AG04450 (cell line): ENCODE results near the gene GLB1L. TPM values are rescaled to one million over a fixed set of nuclear protein-coding genes. Genes with fewer than 3 reads are reported as not detected.
A peak's percentile ranks its signal among the peaks of the same experiment; 100 is the strongest.

ENCODE experiments used
- CTCF ChIA-PET: fragments of 300-600, 350-600 bp; formaldehyde crosslinking; extraction: SDS; loops from one replicate; lab custom pipeline; 2022; ENCODE audit warnings: antibody characterized with exemption, inconsistent platforms; lab: Charles Lee
- POLR2A ChIA-PET: fragments of 350-600 bp; formaldehyde crosslinking; extraction: SDS; loops from one replicate; lab custom pipeline; 2021; ENCODE audit warnings: antibody characterized with exemption, inconsistent platforms; lab: Yijun Ruan, JAX
- DNase-seq: peaks from one replicate; pipeline ENCODE4 v3.0.0-alpha.2; 2011; ENCODE audit warnings: low read depth, low spot score
- H3K27ac ChIP-seq: one replicate; pipeline ENCODE4 v1.5.1; 2012; ENCODE audit warnings: low read depth, low read length, control low read depth
- H3K27me3 ChIP-seq: one replicate; pipeline ENCODE4 v1.6.0; 2012; ENCODE audit warnings: low read length; ENCODE audit not compliant: control insufficient read depth, insufficient read depth
- H3K4me3 ChIP-seq: 2 replicates; pipeline ENCODE4 v1.5.1; 2011; ENCODE audit warnings: mild to moderate bottlenecking, low read depth, low read length, control low read depth
- H3K9me3 ChIP-seq: 2 replicates; pipeline ENCODE4 v1.5.1; 2012; ENCODE audit warnings: low read length; ENCODE audit not compliant: control insufficient read depth, insufficient read depth
- polyA plus RNA-seq: library from polyadenylated mRNA; depleted of rRNA; stranded (reverse); fragments of >200 nt; gene quantifications from 2 replicates; pipeline ENCODE4 v1.2.3, GENCODE V29; 2011
- TF ChIP-seq, protein P1 (sequence below): IDR thresholded peaks from 2 replicates; pipeline ENCODE4 v1.5.1; 2011; ENCODE audit warnings: low read depth, low read length, control low read depth, inconsistent platforms

Gene GLB1L
- polyA plus RNA-seq, 1 experiment = 9.6 TPM

DNA sequence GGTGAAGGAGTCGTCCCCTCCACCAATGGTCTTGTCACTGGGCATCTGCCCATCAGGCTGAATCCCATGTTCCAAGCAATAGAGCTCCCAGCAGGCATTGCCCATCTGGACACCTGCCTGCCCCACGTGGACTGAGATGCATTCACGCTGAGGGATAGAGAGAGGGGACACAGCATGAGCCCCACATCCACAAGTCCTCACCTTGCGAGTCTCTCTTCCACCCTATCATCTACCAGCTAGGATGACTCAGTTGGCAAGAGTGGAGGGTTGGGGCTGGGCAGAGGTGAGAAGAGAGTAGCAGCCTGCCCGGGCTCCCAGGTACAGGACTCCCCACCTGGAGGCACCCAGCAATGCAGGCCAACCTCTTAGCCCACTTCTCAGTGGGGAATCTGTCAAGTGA is 6.8 kb upstream of the GLB1L start:
- no peak for DNase-seq
- Histone ChIP-seq H3K9me3 (no peaks in the 10 kb centered on the region), H3K27ac (no peak overlapping the region), H3K4me3 (no peak overlapping the region), H3K27me3 (peaks cover 14% of the 10 kb centered on the region)
- TF ChIP-seq, protein P1, sequence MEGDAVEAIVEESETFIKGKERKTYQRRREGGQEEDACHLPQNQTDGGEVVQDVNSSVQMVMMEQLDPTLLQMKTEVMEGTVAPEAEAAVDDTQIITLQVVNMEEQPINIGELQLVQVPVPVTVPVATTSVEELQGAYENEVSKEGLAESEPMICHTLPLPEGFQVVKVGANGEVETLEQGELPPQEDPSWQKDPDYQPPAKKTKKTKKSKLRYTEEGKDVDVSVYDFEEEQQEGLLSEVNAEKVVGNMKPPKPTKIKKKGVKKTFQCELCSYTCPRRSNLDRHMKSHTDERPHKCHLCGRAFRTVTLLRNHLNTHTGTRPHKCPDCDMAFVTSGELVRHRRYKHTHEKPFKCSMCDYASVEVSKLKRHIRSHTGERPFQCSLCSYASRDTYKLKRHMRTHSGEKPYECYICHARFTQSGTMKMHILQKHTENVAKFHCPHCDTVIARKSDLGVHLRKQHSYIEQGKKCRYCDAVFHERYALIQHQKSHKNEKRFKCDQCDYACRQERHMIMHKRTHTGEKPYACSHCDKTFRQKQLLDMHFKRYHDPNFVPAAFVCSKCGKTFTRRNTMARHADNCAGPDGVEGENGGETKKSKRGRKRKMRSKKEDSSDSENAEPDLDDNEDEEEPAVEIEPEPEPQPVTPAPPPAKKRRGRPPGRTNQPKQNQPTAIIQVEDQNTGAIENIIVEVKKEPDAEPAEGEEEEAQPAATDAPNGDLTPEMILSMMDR = no peak
- ChIA-PET CTCF (interaction anchor here (0.9 to 3.3 kb wide), 4 partner anchors 26 to 47 kb away, joined by 3 to 19 read pairs (median 14); partner anchors contain the start of gene DNAJB2), POLR2A (interaction anchor here (1.0 kb wide), 1 partner anchor 45 kb away, joined by 4 read pairs; no protein-coding TSS in a partner anchor)

DNA sequence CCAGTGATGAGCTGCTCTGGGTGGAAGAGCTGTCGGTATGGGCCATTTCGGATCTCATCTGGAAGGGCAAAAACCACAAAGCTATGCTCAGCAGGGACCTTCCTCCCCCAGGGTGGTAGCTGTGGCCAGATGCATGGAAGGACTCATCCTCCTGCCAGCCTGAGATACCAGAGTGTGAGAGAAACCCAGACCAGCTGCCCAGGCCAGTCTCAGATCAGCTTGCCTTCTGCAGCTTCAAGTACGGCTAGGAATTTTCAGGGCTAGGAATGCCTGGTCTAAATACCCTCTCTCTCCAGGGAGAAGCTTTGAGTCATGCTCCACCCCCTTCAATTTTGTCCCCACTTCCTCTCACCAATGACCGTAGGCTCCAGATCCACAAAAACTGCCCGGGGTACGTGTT is 6.4 kb upstream of the GLB1L start:
- Histone ChIP-seq H3K4me3 (no peak overlapping the region), H3K27me3 (peaks cover 14% of the 10 kb centered on the region), H3K9me3 (no peaks in the 10 kb centered on the region), H3K27ac (no peak overlapping the region)
- ChIA-PET CTCF (interaction anchor here (0.9 to 3.3 kb wide), 4 partner anchors 26 to 48 kb away, joined by 3 to 19 read pairs (median 14); partner anchors contain the start of gene DNAJB2), POLR2A (no interaction called here)
- DNase-seq = no peak
- TF ChIP-seq, protein P1 = no peak

DNA sequence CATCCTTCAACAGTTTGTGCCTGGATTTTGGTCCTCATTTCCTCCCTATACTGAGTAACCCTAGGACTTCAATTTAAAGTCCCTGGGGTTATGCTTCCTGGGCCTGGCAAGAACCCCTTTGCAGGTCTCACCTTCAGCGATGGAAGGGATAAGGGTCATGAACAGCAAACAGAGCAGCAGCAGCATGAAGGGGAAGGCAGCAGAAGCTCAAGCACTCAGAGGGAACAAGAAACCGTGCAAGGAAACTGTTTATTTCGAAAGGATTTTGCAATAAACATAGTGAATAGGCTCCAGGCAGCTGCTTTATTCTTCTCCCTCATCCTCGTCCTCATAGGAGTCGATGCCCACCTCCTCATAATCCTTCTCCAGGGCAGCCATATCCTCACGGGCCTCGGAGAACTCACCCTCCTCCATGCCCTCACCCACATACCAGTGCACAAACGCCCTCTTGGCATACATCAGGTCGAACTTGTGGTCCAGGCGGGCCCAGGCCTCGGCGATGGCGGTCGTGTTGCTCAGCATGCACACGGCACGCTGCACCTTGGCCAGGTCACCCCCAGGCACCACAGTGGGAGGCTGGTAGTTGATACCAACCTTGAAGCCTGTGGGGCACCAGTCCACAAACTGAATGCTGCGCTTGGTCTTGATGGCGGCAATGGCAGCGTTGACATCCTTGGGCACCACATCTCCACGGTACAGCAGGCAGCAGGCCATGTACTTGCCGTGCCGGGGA is 5.0 kb upstream of the GLB1L start:
- TF ChIP-seq, protein P1 = no peak
- POLR2A ChIA-PET = interaction anchor here (0.6 to 1.6 kb wide), 5 partner anchors 29 to 178 kb away, joined by 3 to 9 read pairs (median 5); partner anchors contain the start of genes ABCB6 and DNAJB2

DNA sequence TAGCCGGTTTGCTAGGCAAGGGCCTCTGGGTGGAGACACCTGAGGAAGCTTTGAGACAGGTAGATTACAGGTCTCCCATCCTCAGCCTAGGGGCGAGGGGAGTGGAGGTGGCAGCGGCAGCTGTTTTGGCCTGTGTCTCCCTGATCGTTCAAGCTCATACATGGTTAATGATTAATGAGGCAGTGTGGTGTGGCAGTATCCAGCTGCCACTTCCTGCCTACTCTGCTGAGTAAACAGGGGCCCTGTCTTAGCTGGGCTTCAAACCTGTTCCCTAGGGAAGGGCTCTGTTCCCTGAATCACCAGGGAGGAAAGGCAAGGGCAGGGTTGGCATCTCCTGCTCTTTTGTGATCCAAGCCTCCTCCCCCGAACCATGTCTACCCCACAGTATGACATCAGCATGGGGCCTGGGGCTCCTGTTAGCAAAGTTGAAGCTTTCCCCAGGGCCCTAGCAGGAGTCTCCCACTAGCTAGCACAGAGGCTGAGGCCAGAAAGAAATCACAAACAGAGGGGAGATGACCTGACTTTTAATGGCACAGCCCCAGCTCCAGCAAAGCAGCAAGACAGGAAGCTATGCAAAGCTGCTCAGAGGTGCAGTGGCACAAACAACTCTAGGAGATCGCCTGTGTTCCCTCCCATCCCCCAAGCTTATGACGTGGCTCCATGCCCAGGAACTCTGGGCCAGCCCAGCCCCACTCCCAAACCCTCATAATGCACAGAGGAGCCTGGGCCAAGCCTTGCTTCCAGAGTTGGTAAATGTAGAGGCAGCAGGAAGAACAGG is 4.1 kb upstream of the GLB1L start:
- no peak overlapping the region for H3K4me3 ChIP-seq
- DNase-seq = peak; percentile 39
- peak overlapping the region; percentile 90 for H3K27ac ChIP-seq
- ChIA-PET CTCF (interaction anchor here (1.0 to 3.5 kb wide), 6 partner anchors 25 to 78 kb away, joined by 3 to 24 read pairs (median 10); partner anchors contain the start of gene DNAJB2), POLR2A (interaction anchor here (0.6 to 1.6 kb wide), 6 partner anchors 30 to 177 kb away, joined by 3 to 9 read pairs (median 4); partner anchors contain the start of genes ABCB6 and DNAJB2)
- TF ChIP-seq, protein P1 = no peak
- peaks cover 4% of the 10 kb centered on the region for H3K27me3 ChIP-seq
- no peaks in the 10 kb centered on the region; the same call in 1 of the 2 replicates for H3K9me3 ChIP-seq

More for the DNA sequence above, 5.0 kb upstream of the GLB1L start:
- CTCF ChIA-PET = interaction anchor here (1.0 to 3.5 kb wide), 6 partner anchors 28 to 79 kb away, joined by 3 to 24 read pairs (median 16); partner anchors contain the start of gene DNAJB2
- H3K9me3 ChIP-seq = no peaks in the 10 kb centered on the region; the same call in 1 of the 2 replicates
- peaks cover 6% of the 10 kb centered on the region for H3K27me3 ChIP-seq
- H3K4me3 ChIP-seq = no peak overlapping the region
- peak overlapping the region; percentile 90 for H3K27ac ChIP-seq
- DNase-seq = no peak
